ENCODE data around the gene ROBO3. TPM values are rescaled to one million over a fixed set of nuclear protein-coding genes. Genes with fewer than 3 reads are reported as not detected.

Gene ROBO3
- total RNA-seq, 1 experiment from 2014 or later, result 1.3 TPM

DNA sequence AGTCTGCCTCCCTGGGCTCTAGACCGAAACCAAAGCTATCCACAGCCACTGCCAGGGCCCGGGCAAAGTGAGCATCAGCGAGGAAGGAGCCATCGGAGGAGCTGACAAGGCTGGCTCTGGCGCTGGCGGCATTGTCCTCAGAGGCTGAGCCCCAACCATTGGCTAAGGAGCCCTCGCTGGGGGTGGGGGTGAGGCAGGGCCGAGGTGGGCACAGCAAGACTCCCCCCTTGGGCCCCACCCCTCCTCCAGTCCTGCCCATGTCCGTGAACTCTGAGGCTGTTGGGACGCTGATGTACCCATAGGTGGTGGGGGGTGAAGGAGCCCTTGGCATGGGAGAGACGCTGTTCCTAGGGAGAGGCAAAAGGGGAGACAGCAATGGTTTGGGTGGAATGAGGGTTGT, 21.2 kb downstream of the ROBO3 start:
- intact Hi-C loops (cut with micrococcal nuclease; ENCODE audit: unreplicated experiment), result loop anchor here (10.0 kb wide), 1 partner anchor 678 kb away; the partner anchor contains the start of gene EI24
- no peaks in the 10 kb centered on the region for H4K20me1 ChIP-seq (ENCODE audit: insufficient read depth)
- H3F3A ChIP-seq (ENCODE audit: insufficient read depth, low read depth), result no peaks in the 10 kb centered on the region
- no peaks in the 10 kb centered on the region for H3K9me2 ChIP-seq (ENCODE audit: insufficient read depth)
- H3K9me3 ChIP-seq (ENCODE audit: insufficient read depth, low read depth), result no peaks in the 10 kb centered on the region
- peaks cover 37% of the 10 kb centered on the region for H3K27me3 ChIP-seq (ENCODE audit: insufficient read depth, low read depth)
- TF ChIP-seq EZH2 (IDR thresholded peaks at IDR 0.05; ENCODE audit: low read depth), result no peak
- TF ChIP-seq, protein P1, sequence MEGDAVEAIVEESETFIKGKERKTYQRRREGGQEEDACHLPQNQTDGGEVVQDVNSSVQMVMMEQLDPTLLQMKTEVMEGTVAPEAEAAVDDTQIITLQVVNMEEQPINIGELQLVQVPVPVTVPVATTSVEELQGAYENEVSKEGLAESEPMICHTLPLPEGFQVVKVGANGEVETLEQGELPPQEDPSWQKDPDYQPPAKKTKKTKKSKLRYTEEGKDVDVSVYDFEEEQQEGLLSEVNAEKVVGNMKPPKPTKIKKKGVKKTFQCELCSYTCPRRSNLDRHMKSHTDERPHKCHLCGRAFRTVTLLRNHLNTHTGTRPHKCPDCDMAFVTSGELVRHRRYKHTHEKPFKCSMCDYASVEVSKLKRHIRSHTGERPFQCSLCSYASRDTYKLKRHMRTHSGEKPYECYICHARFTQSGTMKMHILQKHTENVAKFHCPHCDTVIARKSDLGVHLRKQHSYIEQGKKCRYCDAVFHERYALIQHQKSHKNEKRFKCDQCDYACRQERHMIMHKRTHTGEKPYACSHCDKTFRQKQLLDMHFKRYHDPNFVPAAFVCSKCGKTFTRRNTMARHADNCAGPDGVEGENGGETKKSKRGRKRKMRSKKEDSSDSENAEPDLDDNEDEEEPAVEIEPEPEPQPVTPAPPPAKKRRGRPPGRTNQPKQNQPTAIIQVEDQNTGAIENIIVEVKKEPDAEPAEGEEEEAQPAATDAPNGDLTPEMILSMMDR (conservative IDR thresholded peaks at IDR 0.05), result no peak
- H3K36me3 ChIP-seq (ENCODE audit: low read depth), result no peaks in the 10 kb centered on the region
- H3K27ac ChIP-seq, result no peak overlapping the region
- H3K4me3 ChIP-seq, result no peak overlapping the region
- no peak overlapping the region for H2AFZ ChIP-seq
- H3K79me2 ChIP-seq (ENCODE audit: low read depth), result no peaks in the 10 kb centered on the region
- DNase-seq, result no peak
- POLR2A ChIA-PET (ENCODE audit: unreplicated experiment), result no interaction called here
- no peak overlapping the region for H3K4me2 ChIP-seq
- no peaks in the 10 kb centered on the region for H3K4me1 ChIP-seq (replicated peaks; ENCODE audit: insufficient read depth)
- CTCF ChIA-PET, result no interaction called here
- BruUV-seq (replicated peaks), result no TSS peak

DNA sequence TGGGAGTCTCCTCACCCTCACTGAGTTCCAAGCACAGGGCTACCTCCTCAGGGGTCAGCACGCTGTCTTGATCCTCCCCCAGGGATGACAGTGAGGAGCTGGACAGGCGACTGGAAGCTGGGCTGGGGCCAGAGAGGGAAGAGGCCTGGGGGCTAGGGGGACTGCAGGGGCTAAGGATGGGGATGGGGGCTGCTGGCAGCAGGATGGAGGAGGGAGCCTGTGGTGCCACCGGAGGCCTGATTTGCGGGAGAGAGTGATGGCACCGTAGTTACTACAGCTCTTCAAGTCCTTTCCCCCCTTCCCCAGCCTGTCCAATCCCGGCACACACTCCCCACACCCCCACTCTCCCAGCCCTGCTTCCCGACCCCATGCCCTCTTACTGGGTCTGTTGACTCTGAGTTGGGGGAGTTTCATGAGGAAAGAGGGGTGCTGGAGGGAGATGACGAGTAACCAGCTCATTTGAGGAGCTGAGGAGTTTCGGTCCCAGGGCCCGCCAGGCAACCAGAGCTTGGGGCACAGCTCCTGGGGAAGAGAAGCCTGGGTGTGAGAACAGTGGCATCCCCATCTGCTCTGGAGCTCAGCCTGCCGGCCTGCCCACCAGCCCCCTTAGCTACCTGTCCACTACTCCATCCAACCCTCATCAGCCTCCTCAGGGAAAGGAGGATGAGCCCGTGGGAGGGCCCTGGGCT, 21.9 kb downstream of the ROBO3 start:
- Histone ChIP-seq H2AFZ (no peak overlapping the region), H3K79me2 (ENCODE audit: low read depth) (no peaks in the 10 kb centered on the region), H3K4me3 (no peak overlapping the region), H3K9me2 (ENCODE audit: insufficient read depth) (no peaks in the 10 kb centered on the region), H3K9me3 (ENCODE audit: insufficient read depth, low read depth) (no peaks in the 10 kb centered on the region), H3K27me3 (ENCODE audit: insufficient read depth, low read depth) (peaks cover 37% of the 10 kb centered on the region), H3K4me1 (replicated peaks; ENCODE audit: insufficient read depth) (no peaks in the 10 kb centered on the region), H3K27ac (no peak overlapping the region), H3F3A (ENCODE audit: insufficient read depth, low read depth) (no peaks in the 10 kb centered on the region), H3K4me2 (no peak overlapping the region), H4K20me1 (ENCODE audit: insufficient read depth) (no peaks in the 10 kb centered on the region), H3K36me3 (ENCODE audit: low read depth) (no peaks in the 10 kb centered on the region)
- TF ChIP-seq EZH2 (IDR thresholded peaks at IDR 0.05; ENCODE audit: low read depth), result no peak
- TF ChIP-seq, protein P1 (conservative IDR thresholded peaks at IDR 0.05), result no peak
- no TSS peak for BruUV-seq (replicated peaks)
- DNase-seq, result no peak
- ChIA-PET POLR2A (ENCODE audit: unreplicated experiment) (no interaction called here), CTCF (no interaction called here)
- intact Hi-C loops (cut with micrococcal nuclease; ENCODE audit: unreplicated experiment), result loop anchor here (10.0 kb wide), 1 partner anchor 678 kb away; the partner anchor contains the start of gene EI24

DNA sequence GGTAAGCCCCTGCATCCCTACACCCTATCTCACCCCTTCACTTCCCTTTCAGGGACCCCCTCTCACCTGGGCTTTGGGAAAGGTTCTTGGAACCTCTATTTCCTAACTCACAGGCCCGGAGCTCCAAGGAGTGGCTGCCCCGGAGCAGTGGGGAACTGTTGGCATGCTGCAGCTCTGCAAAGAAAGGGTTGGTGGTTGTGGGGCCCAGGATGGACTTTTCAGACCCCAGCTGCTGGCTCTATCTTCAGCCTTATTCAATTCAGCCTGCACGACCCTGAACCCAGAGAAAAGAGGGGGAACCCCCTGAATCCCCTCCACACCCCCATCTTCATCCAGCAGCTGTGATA, 22.4 kb downstream of the ROBO3 start:
- peaks cover 37% of the 10 kb centered on the region for H3K27me3 ChIP-seq (ENCODE audit: insufficient read depth, low read depth)
- H3K79me2 ChIP-seq (ENCODE audit: low read depth), result no peaks in the 10 kb centered on the region
- H3K4me2 ChIP-seq, result no peak overlapping the region
- ChIA-PET CTCF (no interaction called here), POLR2A (ENCODE audit: unreplicated experiment) (no interaction called here)
- no peaks in the 10 kb centered on the region for H3K4me1 ChIP-seq (replicated peaks; ENCODE audit: insufficient read depth)
- no peaks in the 10 kb centered on the region for H3K36me3 ChIP-seq (ENCODE audit: low read depth)
- H2AFZ ChIP-seq, result no peak overlapping the region
- H3K9me3 ChIP-seq (ENCODE audit: insufficient read depth, low read depth), result no peaks in the 10 kb centered on the region
- intact Hi-C loops (cut with micrococcal nuclease; ENCODE audit: unreplicated experiment), result loop anchor here (10.0 kb wide), 1 partner anchor 677 kb away; the partner anchor contains the start of gene EI24
- no peaks in the 10 kb centered on the region for H4K20me1 ChIP-seq (ENCODE audit: insufficient read depth)
- TF ChIP-seq EZH2 (IDR thresholded peaks at IDR 0.05; ENCODE audit: low read depth), result no peak
- TF ChIP-seq, protein P1 (conservative IDR thresholded peaks at IDR 0.05), result no peak
- no TSS peak for BruUV-seq (replicated peaks)
- no peak overlapping the region for H3K27ac ChIP-seq
- no peak for DNase-seq
- no peaks in the 10 kb centered on the region for H3K9me2 ChIP-seq (ENCODE audit: insufficient read depth)
- H3K4me3 ChIP-seq, result no peak overlapping the region
- H3F3A ChIP-seq (ENCODE audit: insufficient read depth, low read depth), result no peaks in the 10 kb centered on the region

Data from PC-9 (cell line).